Endothelial cell (in vitro differentiated cells): ENCODE measurements around the gene PERM1. TPM values are rescaled to one million over a fixed set of nuclear protein-coding genes. Genes with fewer than 3 reads are reported as not detected.
A peak's percentile ranks its signal among the peaks of the same experiment; 100 is the strongest.

Experiments used
- DNase-seq: peaks from one replicate; pipeline ENCODE4 v3.0.0; 2021; ENCODE audit warnings: low spot score
- H3K27ac Mint-ChIP-seq: one replicate; pipeline ENCODE4 v1.8.0; 2021; ENCODE audit warnings: mixed read lengths, inconsistent platforms; ENCODE audit not compliant: unreplicated experiment
- H3K27me3 Mint-ChIP-seq: one replicate; pipeline ENCODE4 v1.8.0; 2021; ENCODE audit warnings: mild to moderate bottlenecking, moderate library complexity, mixed read lengths, inconsistent platforms; ENCODE audit not compliant: unreplicated experiment
- H3K36me3 Mint-ChIP-seq: one replicate; pipeline ENCODE4 v1.8.0; 2021; ENCODE audit warnings: mild to moderate bottlenecking, low read depth, mixed read lengths, inconsistent platforms; ENCODE audit not compliant: unreplicated experiment
- H3K4me1 Mint-ChIP-seq: one replicate; pipeline ENCODE4 v1.8.0; 2021; ENCODE audit warnings: mild to moderate bottlenecking, mixed read lengths, inconsistent platforms; ENCODE audit not compliant: unreplicated experiment
- H3K4me3 Mint-ChIP-seq: one replicate; pipeline ENCODE4 v1.8.0; 2021; ENCODE audit warnings: mild to moderate bottlenecking, mixed read lengths, inconsistent platforms; ENCODE audit not compliant: unreplicated experiment
- H3K9me3 Mint-ChIP-seq: one replicate; pipeline ENCODE4 v1.8.0; 2021; ENCODE audit warnings: mixed read lengths, inconsistent platforms; ENCODE audit not compliant: unreplicated experiment
- total RNA-seq: library from RNA; stranded (reverse); fragmentation: NEBNext Ultra II Directional; extraction: Animal tissue kit (Norgen Biotek cat#: 25700); gene quantifications from one replicate; pipeline ENCODE4 v1.2.1, GENCODE V29; 2021; ENCODE audit not compliant: unreplicated experiment
- TF ChIP-seq, protein P1 (sequence below): fragments of 200-600 bp; sonication (generic); IDR thresholded peaks from one replicate; pipeline ENCODE4 v1.5.0; 2021; ENCODE audit warnings: antibody characterized with exemption; ENCODE audit not compliant: unreplicated experiment

Gene PERM1
- total RNA-seq, 1 donor from 2014 or later: not detected

DNA sequence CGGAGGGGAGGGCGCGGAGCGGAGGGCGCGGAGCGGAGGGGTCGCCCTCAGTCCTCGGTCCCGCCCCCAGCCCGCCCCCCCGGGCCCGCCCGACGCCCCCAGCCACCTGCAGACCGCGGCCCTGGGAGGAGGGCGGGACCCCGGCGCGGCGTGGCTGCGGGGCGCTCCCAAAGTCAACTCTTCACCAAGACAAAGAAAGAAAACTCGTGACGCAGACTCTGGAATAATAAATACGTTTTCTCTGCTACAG, 16.8 kb upstream of the PERM1 start:
- Mint-ChIP-seq H3K27me3 (peaks cover 16% of the 10 kb centered on the region), H3K4me3 (no peak overlapping the region), H3K36me3 (peaks cover 9% of the 10 kb centered on the region), H3K4me1 (peaks cover 8% of the 10 kb centered on the region), H3K27ac (no peak overlapping the region), H3K9me3 (no peaks in the 10 kb centered on the region)
- TF ChIP-seq, protein P1, sequence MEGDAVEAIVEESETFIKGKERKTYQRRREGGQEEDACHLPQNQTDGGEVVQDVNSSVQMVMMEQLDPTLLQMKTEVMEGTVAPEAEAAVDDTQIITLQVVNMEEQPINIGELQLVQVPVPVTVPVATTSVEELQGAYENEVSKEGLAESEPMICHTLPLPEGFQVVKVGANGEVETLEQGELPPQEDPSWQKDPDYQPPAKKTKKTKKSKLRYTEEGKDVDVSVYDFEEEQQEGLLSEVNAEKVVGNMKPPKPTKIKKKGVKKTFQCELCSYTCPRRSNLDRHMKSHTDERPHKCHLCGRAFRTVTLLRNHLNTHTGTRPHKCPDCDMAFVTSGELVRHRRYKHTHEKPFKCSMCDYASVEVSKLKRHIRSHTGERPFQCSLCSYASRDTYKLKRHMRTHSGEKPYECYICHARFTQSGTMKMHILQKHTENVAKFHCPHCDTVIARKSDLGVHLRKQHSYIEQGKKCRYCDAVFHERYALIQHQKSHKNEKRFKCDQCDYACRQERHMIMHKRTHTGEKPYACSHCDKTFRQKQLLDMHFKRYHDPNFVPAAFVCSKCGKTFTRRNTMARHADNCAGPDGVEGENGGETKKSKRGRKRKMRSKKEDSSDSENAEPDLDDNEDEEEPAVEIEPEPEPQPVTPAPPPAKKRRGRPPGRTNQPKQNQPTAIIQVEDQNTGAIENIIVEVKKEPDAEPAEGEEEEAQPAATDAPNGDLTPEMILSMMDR: no peak
- no peak for DNase-seq

DNA sequence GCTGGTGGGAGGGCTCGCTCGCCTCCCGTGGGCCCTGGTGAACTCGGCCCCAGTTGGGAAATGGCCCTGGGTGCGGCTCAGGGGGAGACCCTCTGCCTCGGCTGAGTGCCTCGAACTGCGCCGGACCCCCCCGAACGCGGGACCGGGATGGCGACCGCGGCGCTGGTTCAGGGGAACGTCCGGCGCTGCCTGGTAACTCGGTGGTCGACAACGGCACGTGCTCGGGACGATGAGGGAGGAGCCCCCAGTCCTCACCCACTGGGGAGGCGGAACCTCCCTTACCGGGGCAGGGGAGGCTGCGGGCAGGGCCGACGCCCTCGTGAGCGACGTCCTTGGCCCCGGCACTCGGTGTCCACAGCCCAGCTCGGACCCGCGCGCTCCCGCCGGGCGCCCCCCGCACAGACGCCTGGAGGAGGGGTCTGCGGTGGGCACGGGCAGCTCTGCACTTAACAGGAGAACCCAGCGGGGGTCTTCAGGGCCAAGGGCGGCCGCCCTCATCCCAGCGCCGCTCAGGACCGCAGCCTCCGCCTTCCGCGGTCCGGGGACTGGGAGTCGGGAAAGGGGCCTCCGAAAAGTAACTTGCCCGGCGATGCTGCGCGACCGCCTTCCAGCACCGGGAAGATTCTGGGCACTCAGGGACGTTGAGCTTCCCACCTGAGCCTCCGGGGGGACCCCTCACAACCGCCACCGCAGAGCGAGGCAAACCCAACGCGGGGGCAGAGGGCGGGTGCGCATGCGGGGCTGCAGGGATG, 16.3 kb upstream of the PERM1 start:
- peaks cover 9% of the 10 kb centered on the region for H3K36me3 Mint-ChIP-seq
- H3K4me1 Mint-ChIP-seq: peaks cover 5% of the 10 kb centered on the region
- H3K27me3 Mint-ChIP-seq: peaks cover 16% of the 10 kb centered on the region
- H3K9me3 Mint-ChIP-seq: no peaks in the 10 kb centered on the region
- peak overlapping the region; percentile 77 for H3K4me3 Mint-ChIP-seq
- peak; percentile 30 for DNase-seq
- TF ChIP-seq, protein P1: no peak
- no peak overlapping the region for H3K27ac Mint-ChIP-seq

DNA sequence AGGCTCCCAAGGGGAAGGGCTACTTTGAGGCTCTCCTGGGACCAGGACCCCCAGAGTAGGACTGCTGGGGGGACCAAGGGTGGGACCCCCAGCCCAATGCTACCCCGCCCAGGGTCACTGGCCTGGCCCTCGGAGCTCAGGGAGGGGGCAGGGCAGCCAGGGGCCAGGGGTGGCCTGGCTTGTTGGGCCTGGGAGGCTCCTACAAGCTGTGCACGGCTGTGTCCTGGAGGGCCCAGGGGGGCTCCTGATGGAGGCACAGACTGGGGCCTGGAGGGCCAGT, 15.8 kb upstream of the PERM1 start:
- H3K4me1 Mint-ChIP-seq: peaks cover 3% of the 10 kb centered on the region
- TF ChIP-seq, protein P1: no peak
- H3K4me3 Mint-ChIP-seq: no peak overlapping the region
- DNase-seq: peak; percentile 4
- H3K36me3 Mint-ChIP-seq: peaks cover 12% of the 10 kb centered on the region
- no peak overlapping the region for H3K27ac Mint-ChIP-seq
- peaks cover 18% of the 10 kb centered on the region for H3K27me3 Mint-ChIP-seq
- H3K9me3 Mint-ChIP-seq: peaks cover 2% of the 10 kb centered on the region

DNA sequence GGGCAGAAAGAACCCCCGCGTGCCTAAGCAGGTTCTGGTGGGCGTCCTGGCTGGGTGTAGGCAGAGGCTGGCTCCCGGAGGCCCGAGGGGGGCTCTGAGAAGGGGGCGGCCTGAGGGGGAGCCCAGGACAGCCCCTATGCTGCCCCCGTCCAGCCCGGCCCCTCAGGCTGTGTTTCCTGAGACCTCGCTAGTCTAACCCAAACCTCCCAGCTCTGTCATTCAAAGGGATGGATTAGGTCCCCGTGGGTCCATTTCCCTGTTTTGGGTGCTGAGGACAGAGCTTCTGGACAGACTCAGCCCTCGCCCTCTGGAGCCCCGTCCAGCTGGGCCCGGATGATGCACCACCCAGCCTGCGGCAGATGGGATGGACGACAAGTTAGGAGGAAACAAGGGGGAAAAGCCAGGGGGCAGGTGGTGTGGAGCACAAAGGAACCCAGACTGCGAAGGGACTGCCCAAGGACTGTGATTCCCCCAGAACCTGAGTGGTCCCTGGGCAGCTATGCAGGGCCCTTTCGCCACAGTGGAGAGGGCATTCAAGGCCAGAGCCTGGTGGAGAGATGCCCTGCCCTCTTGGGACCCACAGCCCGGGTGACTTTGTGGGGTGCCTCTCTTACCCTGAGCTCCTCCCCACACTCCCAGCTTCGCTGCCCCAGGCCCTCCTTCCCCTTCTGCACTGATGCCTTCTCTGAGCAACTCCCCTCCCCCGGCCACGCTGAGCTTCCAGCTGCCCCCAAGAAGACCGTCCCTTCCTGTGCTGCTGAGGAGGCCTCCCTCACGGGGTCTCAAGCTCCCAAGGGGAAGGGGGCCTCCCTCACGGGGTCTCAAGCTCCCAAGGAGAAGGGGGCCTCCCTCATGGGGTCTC, 15.2 kb upstream of the PERM1 start:
- DNase-seq: peak; percentile 9
- TF ChIP-seq, protein P1: no peak
- Mint-ChIP-seq H3K36me3 (peaks cover 14% of the 10 kb centered on the region), H3K4me3 (peak overlapping the region; percentile 49), H3K27me3 (peaks cover 18% of the 10 kb centered on the region), H3K9me3 (peaks cover 5% of the 10 kb centered on the region), H3K4me1 (peaks cover 3% of the 10 kb centered on the region), H3K27ac (no peak overlapping the region)
